Activated CD8-positive, alpha-beta memory T cell treated with anti-CD3 and anti-CD28 coated beads for 4 hours (primary cell): Measurements from ENCODE around the gene C3orf20.
"Not testable (repeated sequence)": the region's sequence is repeated elsewhere in the genome, so short reads cannot be mapped to it uniquely, and the experiment has no call there.

Experiments
- DNase-seq, 2 donors: peaks; one replicate each; pipeline ENCODE4 v3.0.0-alpha.2; 2020; ENCODE audit warnings: low read depth in 2 of 2

The C3orf20 gene

GRCh38 chr3:14797731-14798130 lies 122.8 kb downstream of the C3orf20 start:
- no peak for DNase-seq

GRCh38 chr3:14798231-14798630 lies 123.3 kb downstream of the C3orf20 start:
- no peak for DNase-seq

DNA sequence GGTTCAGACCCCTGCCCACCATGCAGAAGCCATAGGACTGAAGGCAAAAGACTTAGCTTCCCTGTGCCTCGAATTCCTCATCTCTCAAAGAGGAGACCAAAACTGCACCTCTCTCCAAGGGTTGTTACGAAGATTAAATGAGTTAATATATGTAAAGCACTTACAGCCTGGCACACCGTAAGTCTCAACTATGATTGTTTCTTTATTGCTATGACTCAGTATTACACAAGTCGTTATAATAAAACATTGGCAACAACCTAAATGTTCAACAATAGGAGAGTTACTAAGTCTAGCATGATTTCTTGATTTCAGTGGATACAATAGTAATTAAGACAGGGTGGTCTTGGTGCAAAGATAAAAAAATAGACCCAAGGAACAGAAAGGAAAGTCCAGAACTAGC lies 124.2 kb downstream of the C3orf20 start:
- no peak for DNase-seq

DNA sequence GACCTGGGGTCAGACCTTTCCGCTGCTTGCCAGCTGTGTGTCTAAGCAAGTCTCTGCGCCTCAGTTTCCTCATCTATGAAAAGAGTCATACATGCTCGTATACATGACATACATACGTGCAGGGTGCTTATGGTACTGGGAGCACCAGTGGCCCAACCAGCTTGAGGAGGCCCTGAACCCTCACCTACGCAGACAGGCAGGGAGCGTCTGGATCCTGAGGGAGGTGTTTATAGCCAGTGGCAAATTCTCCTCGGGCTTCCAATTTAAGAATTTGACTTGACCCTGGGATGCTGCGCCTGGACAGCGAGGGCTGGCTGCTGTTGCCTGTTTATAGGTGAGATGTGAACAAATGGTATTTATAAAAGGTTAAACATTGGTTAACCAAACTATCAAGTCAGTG lies 126.1 kb downstream of the C3orf20 start:
- DNase-seq = no peak

GRCh38 chr3:14801668-14802380 lies 126.9 kb downstream of the C3orf20 start:
- no peak for DNase-seq

DNA sequence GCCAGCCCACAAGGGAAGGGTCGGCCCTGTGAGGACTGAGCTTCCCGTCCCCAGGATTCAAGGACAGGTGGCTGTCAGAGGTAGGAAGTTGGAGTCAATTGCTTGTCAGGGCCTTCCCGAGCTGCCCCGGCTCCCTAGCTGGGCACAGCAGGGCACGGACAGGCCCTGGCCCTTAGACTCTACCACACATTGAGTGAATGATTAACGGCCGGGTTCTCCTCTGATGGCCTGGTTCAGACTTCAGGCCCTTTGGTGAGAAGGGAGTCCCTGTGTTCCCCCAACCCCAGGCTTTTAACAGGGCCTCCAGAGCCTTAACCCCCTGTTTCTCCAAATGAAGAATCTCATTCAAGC lies 127.4 kb downstream of the C3orf20 start:
- DNase-seq = no peak

- no peak for DNase-seq
Observed at GRCh38 chr3:14803101-14803980, 128.4 kb downstream of the C3orf20 start.

DNA sequence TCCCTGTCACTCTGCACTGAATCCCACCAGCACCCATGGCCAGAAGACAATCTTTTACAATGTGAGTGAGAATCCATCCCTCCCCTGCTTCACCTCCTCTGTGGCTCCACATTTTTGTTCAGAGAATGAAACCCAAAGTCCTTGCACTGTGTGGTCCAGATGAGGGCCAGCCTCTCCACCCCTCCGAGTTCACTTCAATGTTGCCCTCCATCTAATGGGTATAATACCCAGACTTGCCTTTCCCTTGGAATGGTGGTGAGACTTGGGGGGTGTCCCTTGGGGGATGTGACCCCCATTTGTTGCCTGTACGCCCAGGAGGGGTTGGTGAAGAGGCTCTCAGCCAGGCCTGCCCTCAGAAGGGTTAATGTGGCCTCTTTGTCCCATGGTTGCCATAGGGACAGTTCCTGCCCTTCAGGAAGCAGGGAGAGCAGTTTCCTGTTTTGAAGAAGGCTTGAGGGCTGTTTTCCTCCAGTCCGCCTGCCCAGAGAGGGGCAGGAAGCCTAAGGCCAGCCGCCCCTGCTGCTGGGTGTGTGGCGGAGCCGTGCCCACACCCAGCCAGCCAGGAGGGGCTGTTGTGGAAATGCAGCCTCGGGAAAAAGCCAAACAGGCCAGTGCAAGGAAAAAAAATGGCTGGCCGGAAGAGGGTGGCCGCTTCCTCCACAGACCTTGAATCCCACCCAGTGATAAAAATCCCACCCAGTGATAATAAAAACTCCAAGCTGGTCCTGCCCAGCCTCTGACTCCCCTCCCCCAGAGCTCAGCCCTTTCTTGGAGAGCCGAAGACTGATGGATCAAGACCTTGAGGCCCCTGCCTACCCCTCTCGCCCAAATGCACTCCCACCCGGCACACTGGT lies 129.3 kb downstream of the C3orf20 start:
- no peak for DNase-seq

DNA sequence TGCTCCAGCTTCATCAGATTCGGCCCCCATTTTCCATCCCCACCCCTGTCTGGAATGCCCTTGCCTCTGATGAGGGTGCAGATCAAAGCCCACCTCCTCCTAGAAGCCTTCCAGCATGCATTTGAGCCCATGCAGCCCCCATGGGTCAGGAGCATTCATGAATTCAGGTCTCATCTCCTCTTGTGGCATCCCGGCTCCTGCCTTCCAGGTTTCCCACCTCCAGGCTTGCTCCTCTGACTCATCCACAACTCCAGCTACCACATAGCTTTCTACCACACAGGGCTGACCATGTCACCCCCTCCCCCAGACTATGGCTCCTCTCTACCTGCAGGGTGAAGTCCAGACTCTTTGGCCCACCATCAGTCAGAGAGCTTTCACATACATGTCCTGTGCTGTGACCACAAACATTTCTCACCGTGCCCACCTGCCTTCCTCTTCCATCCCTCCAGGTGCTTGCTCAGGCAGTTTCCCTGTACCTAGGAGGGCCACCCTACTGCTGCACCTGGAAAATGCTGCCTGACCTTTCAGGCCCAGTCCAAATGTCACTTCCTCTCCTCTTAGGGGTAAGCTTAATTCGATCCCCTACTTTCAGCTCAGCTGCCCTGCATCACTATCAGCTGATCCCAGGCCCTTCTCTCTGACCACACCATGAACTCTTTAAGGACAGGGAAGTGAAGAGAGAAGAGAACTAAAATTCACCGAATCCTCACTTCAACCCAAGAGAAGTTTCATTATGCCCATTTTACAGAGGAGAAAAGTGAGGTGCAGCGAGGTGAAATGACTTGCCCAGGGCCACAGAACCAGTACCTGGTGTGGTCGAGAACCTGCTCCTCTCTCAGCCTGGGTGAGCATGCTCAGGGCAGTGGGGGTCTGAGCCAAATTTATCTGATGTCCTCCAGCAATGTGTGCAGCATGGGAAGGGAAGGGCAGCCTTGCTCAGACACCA lies 130.2 kb downstream of the C3orf20 start:
- DNase-seq = no peak

DNA sequence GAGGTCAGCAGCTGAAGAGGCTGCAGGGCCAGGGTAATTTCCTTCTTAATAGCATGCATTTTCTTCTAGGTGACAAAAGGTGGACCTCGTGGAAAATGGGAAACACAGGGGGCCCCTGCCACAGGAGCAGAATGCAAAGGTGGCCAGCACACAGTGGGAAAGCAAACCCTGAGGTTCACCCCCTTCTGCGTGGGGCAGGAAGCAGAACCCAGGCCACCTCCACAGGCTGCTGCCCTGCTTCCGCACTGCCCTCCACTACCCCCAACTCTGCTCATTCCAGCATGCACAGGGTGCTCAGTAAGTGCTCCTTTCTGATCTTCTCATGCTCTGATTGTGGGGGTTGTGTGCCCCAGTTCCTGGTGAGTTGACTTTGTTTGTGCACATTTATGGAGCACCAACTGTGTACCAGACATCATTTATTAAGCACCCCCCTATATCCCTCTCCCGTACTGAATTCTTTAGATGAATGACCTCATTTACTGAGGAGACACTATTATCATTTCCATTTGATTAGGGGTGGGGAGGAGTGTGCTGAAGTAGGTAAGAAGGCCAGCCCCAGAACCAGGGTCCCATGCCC lies 131.1 kb downstream of the C3orf20 start:
- DNase-seq = no peak

- no peak for DNase-seq
Observed at GRCh38 chr3:14806641-14807263, 131.8 kb downstream of the C3orf20 start.

DNA sequence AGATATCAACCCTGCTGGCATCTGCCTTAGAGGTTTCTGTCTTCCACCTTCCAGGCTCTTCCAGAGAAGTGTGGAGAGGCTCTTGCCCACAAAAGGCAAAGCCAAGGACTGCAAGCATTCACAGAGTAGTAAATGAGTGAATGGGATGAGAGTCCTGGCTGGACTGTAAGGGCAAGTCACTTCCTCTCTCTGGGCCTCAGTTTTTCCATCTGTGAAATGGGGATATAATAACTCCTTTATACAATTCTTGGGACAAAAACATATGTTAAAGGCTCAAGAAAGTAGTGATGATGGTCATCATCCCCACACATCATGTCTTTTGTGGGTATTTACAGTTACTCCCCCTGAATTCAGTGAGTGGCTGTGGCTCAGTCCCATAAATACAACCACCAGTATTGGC lies 133.1 kb downstream of the C3orf20 start:
- DNase-seq = no peak

DNA sequence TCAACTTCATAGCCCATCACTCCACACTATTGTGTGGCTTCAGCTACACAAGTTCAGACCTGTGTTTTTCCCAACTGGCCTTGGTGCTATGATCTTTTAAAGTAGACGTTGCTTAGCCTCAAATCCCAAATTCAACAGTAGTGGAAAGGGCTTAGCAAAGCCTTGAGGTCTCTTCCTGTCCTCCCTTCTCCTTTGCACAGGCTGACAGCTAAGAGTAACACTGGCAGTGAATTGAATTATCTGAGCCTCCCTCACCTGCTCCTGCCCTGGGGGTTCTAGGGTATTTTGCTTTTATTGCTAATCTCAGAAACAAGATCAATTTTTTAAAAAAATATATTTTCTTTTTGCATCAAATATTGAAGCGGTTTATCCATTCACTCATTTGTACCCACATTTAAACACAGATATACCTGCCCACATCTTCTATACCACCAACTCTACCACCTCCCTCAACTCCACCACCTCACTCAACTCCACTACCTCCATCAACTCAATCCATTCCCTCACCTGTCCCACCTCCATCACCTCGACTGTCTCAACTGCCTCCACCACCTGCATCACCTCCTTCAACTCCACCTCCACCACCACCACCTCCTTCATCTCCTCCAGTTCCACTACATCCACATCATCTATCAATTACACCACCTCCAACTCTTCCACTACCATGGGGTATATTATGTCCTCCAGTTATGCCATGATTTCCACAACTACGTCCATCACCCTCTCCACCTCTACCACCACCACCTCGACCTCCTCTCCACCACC lies 133.7 kb downstream of the C3orf20 start:
- no peak for DNase-seq

- not testable (repeated sequence) for DNase-seq
Observed at GRCh38 chr3:14809611-14810010, 134.7 kb downstream of the C3orf20 start.

DNA sequence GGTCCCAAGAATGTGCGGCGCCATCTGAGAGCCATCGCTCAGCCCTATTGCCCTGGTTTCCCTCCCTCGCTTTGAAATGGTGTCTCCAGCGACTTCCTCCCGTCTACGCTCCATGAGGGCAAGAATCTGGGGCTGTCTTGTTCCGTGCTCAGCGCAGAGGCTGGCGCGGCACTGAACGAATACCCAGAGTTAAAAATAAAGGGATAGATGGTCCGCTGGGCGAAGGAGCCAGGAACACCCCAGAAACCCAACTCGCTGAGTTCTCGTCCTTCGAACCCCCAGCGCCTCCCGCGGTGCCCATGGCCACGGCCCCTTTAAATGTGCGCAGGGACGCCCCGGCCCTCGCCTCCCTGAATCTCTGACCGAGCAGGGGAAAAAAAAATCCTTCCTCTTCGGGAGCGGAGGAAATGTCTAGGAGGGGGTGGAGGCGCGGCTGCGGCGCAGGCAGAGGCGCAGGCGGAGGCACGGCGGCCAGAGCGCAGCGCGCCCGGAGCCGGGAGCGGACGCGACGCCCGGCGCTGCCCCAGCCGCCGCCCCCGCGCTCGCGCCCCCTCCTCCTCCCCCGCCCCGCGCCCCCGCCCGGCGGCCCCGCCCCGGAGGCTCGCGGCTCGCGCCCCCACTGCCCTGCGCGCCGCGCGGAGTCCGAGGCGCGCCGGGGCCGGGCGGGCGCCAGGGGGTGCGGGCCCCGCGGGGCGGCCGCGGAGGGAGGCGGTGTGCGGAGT lies 135.3 kb downstream of the C3orf20 start:
- DNase-seq = no peak

GRCh38 chr3:14810801-14811661 lies 136.1 kb downstream of the C3orf20 start:
- no peak for DNase-seq

DNA sequence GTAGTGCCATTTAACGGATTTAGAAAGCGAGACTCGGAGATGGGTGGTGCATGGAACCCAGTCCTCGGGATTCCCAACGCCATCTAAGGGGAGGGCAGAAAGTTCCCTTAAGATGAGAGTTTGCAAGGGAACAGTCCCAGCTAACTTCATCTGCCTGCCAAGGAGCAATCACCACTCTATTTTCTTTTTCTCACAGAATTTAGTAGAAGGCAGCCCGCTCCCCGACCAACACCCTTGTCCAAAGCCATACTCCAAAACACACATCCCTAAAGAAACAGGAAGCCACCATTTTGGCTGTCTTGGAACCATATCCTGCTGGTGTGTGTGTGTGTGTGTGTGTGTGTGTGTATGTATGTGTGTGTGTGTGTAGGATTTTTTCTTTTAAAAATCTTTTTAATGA lies 136.7 kb downstream of the C3orf20 start:
- no peak for DNase-seq

- no peak for DNase-seq
Observed at GRCh38 chr3:14812196-14812790, 137.4 kb downstream of the C3orf20 start.
